SKM-1 (cell line): ENCODE data around the gene MYF5.
"Not testable (repeated sequence)": the region's sequence is repeated elsewhere in the genome, so short reads cannot be mapped to it uniquely, and the experiment has no call there.

Source experiments
- DNase-seq: peaks from one replicate; lab custom pipeline; 2025; ENCODE audit not compliant: unreplicated experiment; lab: John Stamatoyannopoulos, UW

MYF5 gene

GRCh38 chr12:80716696-80717469, at the start of gene MYF5:
Gene MYF5, plus strand, starts transcription at chr12:80716912. Its CDS starts 152 bp downstream, at chr12:80717064.
- DNase-seq, result no peak

- DNase-seq, result no peak
Observed at GRCh38 chr12:80670214-80670613, 46.5 kb upstream of the MYF5 start.

DNA sequence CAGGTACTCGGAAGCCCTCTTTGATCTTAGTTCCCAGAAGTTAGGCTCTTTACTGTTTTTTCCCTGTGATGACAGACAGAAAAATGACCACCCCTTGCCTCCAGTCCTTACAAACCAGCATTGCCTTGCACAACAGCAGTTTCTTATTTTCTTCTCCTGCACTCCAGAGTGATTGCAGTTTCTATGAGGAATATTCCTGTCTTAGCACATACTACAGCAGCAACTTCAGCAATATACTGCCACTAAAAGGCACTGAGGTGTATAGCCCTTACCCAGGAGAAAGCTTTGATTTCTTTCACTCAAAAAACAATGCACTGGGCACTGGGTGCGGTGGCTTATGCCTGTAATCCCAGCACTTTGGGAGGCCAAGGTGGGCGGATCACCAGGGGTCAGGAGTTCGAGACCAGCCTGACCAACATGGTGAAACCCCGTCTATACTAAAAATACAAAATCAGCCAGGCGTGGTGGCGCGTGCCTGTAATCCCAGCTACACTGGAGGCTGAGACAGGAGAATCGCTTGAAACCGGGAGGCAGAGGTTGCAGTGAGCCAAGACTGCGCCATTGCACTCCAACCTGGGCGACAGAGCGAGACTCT, 40.6 kb upstream of the MYF5 start:
- not testable (repeated sequence) for DNase-seq

DNA sequence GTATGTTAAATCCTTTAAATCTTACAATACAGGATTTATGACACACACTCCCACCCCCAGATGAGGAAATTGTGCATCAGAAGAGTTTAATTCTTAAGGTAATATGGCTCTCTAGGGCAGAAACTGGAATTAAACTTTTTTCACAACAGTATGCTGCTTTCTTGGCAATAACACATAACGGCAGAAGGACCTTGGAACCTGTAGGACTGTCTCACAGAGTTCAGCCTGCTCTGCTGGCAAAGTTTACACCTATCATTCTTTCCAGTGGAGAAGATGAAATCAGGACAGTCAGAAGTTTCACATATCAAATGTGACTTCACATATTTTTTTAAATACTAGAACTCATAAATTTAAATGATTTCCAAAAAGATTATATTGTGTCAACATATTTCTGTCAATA, 39.9 kb upstream of the MYF5 start:
- DNase-seq, result no peak

- DNase-seq, result no peak
Observed at GRCh38 chr12:80677994-80678393, 38.7 kb upstream of the MYF5 start.

- DNase-seq, result no peak
Observed at GRCh38 chr12:80679346-80680131, 37.2 kb upstream of the MYF5 start.

DNA sequence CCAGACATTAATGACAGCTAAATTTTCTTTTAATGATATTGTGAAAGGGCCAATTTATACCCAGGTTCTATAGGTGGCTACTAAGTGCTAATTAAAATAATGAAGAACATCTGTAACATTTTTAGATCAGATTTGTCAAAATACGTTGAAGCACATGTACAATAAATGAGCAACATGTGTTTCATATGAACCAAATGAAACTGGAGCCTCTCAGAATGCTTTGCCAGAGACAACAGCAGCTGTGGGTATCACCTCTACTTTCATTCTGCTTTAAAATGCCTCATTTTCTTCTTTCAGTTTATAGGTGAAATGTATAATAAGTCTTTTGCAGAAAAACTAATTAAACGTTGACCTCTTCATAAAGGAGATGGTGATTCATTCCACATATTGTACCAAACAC, 35.4 kb upstream of the MYF5 start:
- DNase-seq, result no peak

DNA sequence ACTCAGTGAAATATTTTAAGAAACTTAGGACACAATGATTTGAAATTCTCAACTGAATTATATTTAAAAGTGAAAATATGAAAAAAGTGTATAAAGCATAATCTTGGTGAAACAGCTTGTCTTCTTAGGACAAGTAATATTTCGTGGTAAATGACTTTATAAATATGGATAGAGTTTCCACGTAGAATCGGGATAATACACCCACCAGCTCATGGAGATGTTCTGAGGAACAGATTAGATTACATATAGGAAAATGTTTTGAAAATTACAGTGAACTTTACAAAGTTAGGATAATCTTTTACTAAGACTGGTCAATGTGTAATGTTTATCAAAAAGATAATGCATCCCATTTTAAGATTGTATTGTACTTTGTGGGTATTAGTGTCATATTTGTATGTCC, 34.9 kb upstream of the MYF5 start:
- no peak for DNase-seq

GRCh38 chr12:80684077-80684495, 32.6 kb upstream of the MYF5 start:
- DNase-seq, result no peak

DNA sequence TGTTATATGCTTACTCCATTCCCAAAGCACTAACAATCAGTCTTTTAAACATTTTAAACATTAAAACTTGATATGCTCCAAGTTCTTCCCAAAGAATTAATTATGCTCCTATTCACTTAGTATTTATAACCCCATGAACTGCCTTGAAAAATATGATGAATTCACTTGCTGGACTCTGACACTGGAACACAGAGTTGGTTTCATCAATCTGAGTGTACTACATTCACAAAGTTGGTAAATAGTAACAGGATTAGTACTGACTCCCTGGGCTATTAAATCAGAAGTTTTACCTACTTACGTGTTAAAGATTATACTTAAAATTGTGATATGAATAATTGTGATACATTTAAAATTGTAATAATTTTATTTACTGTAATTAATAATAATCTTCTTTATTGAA, 26.6 kb upstream of the MYF5 start:
- DNase-seq, result no peak

- DNase-seq, result no peak
Observed at GRCh38 chr12:80690513-80690912, 26.2 kb upstream of the MYF5 start.

DNA sequence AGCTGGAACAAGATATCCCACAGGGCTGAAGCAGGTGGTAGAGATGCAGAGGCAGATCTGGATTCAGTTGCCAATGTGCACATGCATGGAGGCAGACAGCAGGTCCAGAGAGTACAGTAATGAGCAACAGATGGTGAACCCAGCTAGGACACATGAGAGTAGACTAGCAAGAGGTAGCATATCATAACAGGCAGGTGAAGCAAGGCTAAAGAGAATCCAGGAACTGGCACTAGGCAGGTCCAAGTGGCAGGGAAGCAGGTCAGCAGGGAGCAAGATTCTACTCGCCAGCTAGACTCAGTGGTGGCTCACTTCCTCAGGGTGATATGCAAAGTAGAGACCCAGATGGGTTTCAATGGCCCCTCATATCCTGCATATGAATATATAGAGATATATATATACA, 24.6 kb upstream of the MYF5 start:
- no peak for DNase-seq

DNA sequence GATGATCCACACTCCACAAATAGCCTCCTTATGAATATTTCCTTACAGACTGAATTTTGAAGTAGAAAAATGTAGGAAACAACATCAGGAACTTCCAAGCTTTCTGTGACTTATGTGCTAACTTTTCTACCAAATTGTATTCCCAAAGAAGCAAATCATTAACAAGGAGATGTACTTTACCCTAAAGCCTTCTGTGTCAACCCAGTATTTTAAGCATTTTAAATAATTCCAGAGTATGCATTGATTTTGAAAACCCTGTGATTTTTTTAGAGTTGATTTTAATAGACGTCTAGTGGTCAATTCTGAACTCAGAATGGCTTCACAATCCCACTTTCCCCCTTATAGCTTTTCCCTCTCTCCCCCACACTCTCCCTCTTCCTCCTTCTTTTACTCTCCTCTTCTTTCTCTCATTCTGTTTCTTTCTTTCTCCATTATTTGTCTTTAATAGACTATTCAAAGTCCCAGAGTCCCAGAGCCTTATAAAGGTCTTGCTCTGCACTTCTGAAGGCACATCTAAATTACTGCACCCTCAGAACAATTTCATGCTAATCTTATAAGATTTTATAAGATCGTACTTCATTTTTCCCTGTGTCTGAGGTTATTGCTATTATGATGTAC, 19.3 kb upstream of the MYF5 start:
- no peak for DNase-seq

DNA sequence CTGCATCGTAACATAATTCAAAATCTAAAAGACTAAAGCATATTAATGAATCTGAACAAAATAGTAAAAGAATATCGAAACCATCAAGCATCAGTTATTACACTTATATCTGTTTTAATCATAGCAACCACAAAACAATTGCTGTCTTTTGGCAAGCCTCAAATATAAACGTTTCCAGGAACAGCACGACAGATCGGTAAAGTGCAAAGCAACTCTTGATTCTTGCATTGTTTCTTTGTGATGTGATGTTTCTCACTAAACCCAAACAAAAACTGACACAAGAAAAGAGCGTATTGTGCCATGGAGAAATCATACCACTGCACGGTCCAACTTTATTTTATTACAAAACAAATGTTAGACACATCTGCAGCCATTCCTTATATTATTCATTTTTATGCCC, 18.5 kb upstream of the MYF5 start:
- DNase-seq, result no peak

DNA sequence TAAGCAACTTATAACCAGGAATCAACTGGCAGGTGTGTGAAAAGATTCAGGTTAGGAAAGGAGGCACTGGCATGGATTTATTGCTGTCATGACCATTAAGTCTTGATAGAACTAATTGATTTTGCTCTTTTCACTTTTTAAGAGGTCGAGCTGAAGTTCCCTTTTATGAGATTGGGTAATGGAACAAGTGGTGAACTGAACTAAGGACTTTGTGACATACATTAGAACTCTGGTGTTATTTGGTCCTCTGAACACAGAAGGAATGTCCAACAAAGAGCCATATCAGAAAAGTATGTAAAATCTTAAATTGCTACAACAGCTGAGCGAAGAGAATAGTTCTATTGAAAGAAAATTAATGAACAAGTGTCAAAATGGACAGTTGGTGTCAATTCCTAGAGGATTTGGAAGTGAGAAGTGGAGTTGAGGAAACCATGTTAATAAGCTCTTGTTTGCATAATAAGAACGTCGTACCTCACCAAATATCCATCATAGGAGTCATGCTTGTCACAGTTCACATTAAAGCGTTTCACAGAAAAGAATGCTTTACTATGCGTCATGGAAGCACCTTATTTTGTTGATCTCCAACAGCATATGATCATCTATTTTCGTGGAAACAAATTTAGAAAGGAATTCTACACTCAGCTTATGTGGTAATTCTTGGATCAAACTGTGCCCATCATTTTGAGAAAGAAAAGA, 17.7 kb upstream of the MYF5 start:
- no peak for DNase-seq

GRCh38 chr12:80700327-80700726, 16.4 kb upstream of the MYF5 start:
- no peak for DNase-seq

DNA sequence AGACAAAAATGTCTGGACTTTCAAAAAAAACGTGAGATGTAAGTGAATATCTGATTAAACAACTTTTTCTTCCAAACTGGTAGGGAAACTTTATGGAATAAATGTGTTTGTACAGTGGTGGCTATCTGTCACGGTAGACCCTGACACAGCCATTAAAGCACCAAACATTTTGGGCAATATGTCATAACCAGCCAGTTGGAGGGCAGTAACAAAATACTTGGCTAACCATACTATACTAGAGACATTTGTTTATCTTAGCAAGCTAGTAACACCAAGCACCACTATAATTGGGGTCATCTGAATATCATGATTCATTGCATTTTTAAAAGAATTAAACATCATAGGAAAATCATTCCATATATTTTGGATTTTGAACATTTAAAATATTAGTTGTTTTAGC, 15.3 kb upstream of the MYF5 start:
- DNase-seq, result no peak

- DNase-seq, result no peak
Observed at GRCh38 chr12:80702889-80703805, 13.6 kb upstream of the MYF5 start.

DNA sequence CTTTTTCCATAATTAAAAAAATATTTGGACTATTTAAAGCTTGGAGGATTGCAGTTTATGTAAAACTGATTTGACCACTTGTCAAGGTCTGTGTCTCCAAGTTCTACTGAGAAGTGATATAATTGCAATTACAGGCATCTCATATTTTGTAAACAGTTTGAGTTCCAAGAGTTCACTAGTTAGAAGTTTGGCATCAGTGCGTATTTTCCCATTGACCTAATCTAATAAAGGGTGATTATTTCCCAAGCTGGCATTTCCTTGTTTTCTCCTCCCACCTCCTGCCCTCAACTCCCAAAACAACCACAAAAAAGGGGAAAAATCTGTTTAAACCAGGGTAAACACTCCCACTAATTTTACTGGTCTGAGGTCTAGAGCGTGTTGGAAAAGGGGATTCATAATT, 12.3 kb upstream of the MYF5 start:
- no peak for DNase-seq
